ENCODE data around the gene SPPL3. TPM values are rescaled to one million over a fixed set of nuclear protein-coding genes. Genes with fewer than 3 reads are reported as not detected.

SPPL3 gene
- total RNA-seq, 6 experiments from 2014 or later = 35.3 to 59.1 (median 47.1) TPM

- H3K27me3 Mint-ChIP-seq (ENCODE audit: insufficient read depth) = no peaks in the 10 kb centered on the region; the same call in 1 of the 2 replicates
- no peak overlapping the region for H3K27ac Mint-ChIP-seq
- H3K36me3 Mint-ChIP-seq (ENCODE audit: low read depth) = peaks cover 17% of the 10 kb centered on the region
- peaks cover 11% of the 10 kb centered on the region; the same call in 1 of the 2 replicates for H3K9me3 Mint-ChIP-seq
- H3K4me3 Mint-ChIP-seq = no peak overlapping the region
- no peak for DNase-seq
- peaks cover 40% of the 10 kb centered on the region for H3K4me1 Mint-ChIP-seq (ENCODE audit: low read depth)
- no peak for TF ChIP-seq CTCF (IDR thresholded peaks at IDR 0.05)
Measured at GRCh38 chr12:120854804-120855203, 49.4 kb downstream of the SPPL3 start.

- peak; percentile 52 for DNase-seq
- Mint-ChIP-seq H3K4me1 (ENCODE audit: low read depth) (peaks cover 52% of the 10 kb centered on the region), H3K9me3 (peaks cover 4% of the 10 kb centered on the region; the same call in 1 of the 2 replicates), H3K4me3 (no peak overlapping the region), H3K27ac (peak overlapping the region; percentile 75), H3K27me3 (ENCODE audit: insufficient read depth) (no peaks in the 10 kb centered on the region; the same call in 1 of the 2 replicates), H3K36me3 (ENCODE audit: low read depth) (peaks cover 6% of the 10 kb centered on the region)
- no peak for TF ChIP-seq CTCF (IDR thresholded peaks at IDR 0.05)
Measured at GRCh38 chr12:120853188-120853587, 51.0 kb downstream of the SPPL3 start.

- H3K4me3 Mint-ChIP-seq = no peak overlapping the region
- H3K27me3 Mint-ChIP-seq (ENCODE audit: insufficient read depth) = no peaks in the 10 kb centered on the region; the same call in 1 of the 2 replicates
- no peaks in the 10 kb centered on the region for H3K36me3 Mint-ChIP-seq (ENCODE audit: low read depth)
- TF ChIP-seq CTCF (IDR thresholded peaks at IDR 0.05) = no peak
- peaks cover 56% of the 10 kb centered on the region for H3K4me1 Mint-ChIP-seq (ENCODE audit: low read depth)
- H3K27ac Mint-ChIP-seq = no peak overlapping the region
- no peaks in the 10 kb centered on the region for H3K9me3 Mint-ChIP-seq
- DNase-seq = no peak
Measured at GRCh38 chr12:120851944-120852343, 52.2 kb downstream of the SPPL3 start.

GRCh38 chr12:120851444-120851843 lies 52.7 kb downstream of the SPPL3 start:
- TF ChIP-seq CTCF (IDR thresholded peaks at IDR 0.05) = no peak
- no peaks in the 10 kb centered on the region for H3K27me3 Mint-ChIP-seq (ENCODE audit: insufficient read depth)
- H3K4me1 Mint-ChIP-seq (ENCODE audit: low read depth) = peaks cover 55% of the 10 kb centered on the region
- H3K9me3 Mint-ChIP-seq = no peaks in the 10 kb centered on the region
- no peaks in the 10 kb centered on the region for H3K36me3 Mint-ChIP-seq (ENCODE audit: low read depth)
- no peak overlapping the region for H3K4me3 Mint-ChIP-seq
- no peak for DNase-seq
- H3K27ac Mint-ChIP-seq = no peak overlapping the region

- Mint-ChIP-seq H3K27me3 (ENCODE audit: insufficient read depth) (no peaks in the 10 kb centered on the region), H3K4me3 (no peak overlapping the region; the same call in 1 of the 2 replicates), H3K9me3 (no peaks in the 10 kb centered on the region), H3K27ac (peak overlapping the region; percentile 45), H3K36me3 (ENCODE audit: low read depth) (no peaks in the 10 kb centered on the region), H3K4me1 (ENCODE audit: low read depth) (peaks cover 56% of the 10 kb centered on the region)
- no peak for TF ChIP-seq CTCF (IDR thresholded peaks at IDR 0.05)
- DNase-seq = peak; percentile 42
Measured at GRCh38 chr12:120849765-120850164, 54.4 kb downstream of the SPPL3 start.

GRCh38 chr12:120847814-120848213 lies 56.3 kb downstream of the SPPL3 start:
- H3K9me3 Mint-ChIP-seq = no peaks in the 10 kb centered on the region
- peaks cover 51% of the 10 kb centered on the region for H3K4me1 Mint-ChIP-seq (ENCODE audit: low read depth)
- H3K27me3 Mint-ChIP-seq (ENCODE audit: insufficient read depth) = no peaks in the 10 kb centered on the region
- H3K4me3 Mint-ChIP-seq = no peak overlapping the region
- TF ChIP-seq CTCF (IDR thresholded peaks at IDR 0.05) = no peak
- DNase-seq = no peak
- H3K36me3 Mint-ChIP-seq (ENCODE audit: low read depth) = no peaks in the 10 kb centered on the region
- no peak overlapping the region for H3K27ac Mint-ChIP-seq
